NAMALWA (cell line): Measurements from ENCODE around the gene SLCO3A1.

Experiments
- DNase-seq: peaks from one replicate; pipeline ENCODE4 v3.0.0-alpha.2; 2015; ENCODE audit warnings: low spot score

The SLCO3A1 gene

GRCh38 chr15:91940496-91941381 is 87.2 kb downstream of the SLCO3A1 start:
- DNase-seq = no peak

GRCh38 chr15:91941871-91942658 is 88.6 kb downstream of the SLCO3A1 start:
- no peak for DNase-seq

DNA sequence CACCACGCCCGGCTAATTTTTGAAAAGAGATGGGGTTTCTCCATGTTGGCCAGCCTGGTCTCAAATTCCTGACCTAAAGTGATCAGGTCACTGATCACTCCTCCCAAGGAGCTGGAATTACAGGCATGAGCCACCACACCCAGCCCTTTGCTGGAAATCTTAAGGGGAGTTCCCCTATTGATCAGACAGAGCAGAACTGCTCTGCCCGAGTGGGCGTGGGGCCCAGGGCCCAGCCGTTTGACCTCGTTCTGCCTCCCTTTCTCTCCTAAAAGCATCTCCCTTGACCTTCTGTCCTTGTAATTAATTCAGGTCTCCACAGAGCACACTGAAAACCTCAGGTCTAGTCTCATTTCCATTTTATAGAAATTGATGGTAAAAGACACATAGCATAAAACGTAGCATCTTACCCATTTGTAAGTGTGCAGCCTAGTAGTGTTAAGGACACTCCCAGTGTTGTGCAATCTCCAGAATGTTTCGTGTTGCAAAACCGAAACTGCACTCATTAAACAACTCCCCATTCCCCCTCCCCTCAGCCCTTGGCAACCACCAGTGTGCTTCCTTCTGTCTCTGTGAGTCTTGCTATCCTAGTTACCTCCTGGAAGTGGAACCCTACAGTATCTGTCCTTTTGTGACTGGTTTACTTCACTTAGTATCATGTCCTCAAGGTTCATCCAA is 89.3 kb downstream of the SLCO3A1 start:
- peak; percentile 21 for DNase-seq

- no peak for DNase-seq
These were observed 90.8 kb downstream of the SLCO3A1 start for GRCh38 chr15:91944331-91944730.

- no peak for DNase-seq
These were observed 91.9 kb downstream of the SLCO3A1 start for GRCh38 chr15:91945385-91945784.

GRCh38 chr15:91946075-91946474 is 92.6 kb downstream of the SLCO3A1 start:
- no peak for DNase-seq

GRCh38 chr15:91946581-91947292 is 93.2 kb downstream of the SLCO3A1 start:
- no peak for DNase-seq

GRCh38 chr15:91947293-91947679 is 93.8 kb downstream of the SLCO3A1 start:
- DNase-seq = no peak

DNA sequence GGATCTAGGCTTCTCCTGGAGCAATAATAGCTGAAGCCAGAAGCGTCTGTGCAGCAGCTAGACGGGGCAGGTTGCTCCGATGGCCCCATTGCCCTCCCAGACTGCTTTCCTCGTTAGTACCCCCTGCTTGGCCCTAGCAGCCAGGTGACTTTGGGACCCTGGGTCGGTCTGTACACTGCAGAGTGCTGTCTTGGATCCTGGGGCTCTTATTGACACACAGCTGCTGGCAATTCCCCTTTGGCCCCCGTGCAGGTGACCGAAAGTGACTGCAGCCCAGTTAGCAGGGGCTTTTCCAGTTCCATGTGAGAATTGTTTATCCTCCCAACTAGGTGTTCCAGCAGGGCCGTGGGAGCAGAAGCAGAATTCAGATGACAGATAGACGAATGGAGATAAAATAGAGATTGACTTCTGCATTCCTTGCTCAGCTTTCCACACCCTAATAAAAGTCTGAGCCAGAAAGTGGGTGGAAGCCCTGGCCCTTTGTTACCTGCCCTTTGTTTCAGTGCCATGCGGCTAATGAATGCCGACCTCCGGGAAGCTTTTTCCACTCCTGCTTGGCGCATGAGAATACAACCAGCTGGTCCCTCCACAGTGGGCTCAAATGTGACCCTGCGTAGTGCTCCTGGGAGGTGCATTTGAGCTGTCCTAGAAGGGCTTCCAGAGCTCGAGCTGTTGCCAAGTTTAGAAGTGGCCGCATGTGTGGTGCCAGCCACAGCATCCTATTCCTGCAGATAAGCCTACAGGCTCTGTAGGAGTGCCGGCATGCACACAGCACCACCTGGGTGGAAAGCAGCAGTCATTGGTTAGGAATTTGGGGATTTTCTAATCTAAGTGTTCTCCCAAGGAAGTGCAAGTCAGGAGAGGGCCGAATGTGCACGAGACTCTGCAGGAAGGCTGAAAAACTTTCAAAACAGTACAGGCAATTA is 94.4 kb downstream of the SLCO3A1 start:
- DNase-seq = no peak

DNA sequence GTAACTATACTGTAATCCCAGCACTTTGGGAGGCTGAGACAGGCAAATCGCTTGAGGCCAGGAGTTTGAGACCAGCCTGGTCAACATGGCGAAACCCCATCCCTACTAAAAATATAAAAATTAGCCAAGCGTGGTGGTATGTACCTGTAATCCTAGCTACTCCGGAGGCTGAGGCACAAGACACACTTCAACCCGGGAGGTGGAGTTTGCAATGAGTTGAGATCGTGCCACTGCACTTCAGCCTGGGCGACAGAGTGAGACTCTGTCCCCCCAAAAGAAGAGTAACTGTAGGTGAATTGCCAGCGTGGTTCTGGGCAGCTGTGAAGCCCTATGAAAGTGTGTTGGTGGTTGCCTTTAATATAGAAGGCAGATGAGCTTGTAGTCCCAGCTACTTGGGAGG is 95.9 kb downstream of the SLCO3A1 start:
- no peak for DNase-seq

DNA sequence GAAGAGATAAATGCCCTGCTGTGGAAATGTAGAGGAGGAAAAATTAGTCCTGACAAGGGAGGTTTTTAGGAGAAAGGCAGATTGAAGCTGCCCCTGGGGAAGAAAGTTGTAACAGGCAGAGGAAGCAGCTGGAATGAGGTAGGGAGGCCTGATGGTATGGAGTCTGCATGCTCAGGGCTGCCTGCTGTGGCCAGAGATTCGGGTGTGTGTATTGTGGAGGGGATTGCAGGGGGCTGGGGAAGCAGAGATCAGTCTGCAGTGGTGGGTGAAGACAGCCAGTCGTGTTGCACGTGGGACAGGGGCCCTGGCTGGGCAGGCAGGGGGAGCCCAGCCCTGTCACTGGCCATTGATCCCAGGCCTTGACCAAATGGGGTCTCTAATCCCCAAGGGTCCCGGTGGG is 96.5 kb downstream of the SLCO3A1 start:
- no peak for DNase-seq

DNA sequence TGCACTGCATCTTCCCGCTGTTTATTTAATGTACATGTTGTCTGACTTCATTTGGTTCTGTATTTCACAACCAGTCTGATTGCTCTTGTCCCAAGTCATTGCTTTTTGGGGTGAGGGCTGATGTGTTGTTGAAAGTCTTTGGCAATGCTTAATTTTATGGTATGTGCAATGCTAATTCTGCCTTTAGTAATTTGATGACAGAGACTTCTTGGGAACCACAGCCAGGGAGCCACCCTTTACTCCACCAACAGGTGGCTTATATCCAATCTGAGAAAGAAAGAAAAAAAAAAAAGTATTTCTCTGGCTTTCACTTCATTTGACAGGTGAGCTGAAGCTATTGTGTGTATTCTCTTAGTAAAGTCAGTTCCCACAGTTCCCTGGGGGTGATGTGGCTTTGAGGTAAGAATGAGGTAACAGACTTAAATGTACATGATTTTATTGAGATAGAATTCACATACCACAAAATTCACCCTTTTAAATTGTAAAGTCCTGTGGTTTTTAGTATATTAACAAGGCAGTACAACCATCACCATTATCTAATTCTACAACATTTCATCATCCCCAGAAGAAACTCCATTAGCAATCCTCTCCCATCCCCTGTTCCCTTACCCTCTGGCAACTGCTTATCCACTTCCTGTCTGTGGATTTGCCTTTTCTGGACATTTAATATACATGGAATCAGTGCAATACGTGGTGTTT is 97.3 kb downstream of the SLCO3A1 start:
- no peak for DNase-seq

GRCh38 chr15:91952216-91952615 is 98.7 kb downstream of the SLCO3A1 start:
- DNase-seq = no peak

DNA sequence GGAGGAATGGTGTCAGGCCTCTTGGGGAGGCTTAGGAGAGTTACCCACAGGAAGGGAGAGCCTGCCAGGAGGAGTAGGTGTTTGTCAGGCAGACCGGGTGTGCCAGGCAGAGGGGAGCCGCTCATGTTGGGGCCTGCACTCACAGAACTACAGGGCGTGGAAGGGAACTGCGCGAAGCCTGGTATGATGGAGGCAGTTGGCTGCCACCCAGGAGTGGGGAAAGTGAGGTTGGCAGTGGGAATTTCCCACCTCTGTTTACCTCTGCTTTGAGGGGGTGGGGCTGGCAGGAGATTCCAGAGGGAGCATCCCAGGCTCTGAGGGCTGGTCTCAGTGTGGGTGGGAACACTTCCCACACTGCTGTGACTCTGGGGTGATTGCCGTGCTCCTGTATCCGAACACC is 99.9 kb downstream of the SLCO3A1 start:
- DNase-seq = no peak

DNA sequence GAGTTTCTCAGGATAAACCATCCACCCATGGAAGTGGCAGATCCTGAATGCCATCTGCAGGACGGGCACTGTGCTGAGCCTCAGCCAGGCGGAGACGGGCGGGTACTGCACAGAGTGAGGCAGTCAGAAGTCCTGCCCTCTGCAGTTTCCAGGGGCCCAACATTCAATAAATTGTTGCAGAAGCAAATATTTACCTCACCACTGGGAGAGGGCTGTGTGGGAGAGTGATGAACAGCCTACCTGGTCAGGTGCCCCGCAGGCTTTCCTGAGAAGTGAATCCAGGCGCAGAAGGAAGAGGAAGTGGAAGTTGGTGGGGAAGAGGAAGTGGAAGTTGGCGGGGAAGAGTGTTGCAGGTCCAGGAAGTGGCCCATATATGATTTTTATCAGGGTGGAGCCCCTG is 100.8 kb downstream of the SLCO3A1 start:
- DNase-seq = no peak

DNA sequence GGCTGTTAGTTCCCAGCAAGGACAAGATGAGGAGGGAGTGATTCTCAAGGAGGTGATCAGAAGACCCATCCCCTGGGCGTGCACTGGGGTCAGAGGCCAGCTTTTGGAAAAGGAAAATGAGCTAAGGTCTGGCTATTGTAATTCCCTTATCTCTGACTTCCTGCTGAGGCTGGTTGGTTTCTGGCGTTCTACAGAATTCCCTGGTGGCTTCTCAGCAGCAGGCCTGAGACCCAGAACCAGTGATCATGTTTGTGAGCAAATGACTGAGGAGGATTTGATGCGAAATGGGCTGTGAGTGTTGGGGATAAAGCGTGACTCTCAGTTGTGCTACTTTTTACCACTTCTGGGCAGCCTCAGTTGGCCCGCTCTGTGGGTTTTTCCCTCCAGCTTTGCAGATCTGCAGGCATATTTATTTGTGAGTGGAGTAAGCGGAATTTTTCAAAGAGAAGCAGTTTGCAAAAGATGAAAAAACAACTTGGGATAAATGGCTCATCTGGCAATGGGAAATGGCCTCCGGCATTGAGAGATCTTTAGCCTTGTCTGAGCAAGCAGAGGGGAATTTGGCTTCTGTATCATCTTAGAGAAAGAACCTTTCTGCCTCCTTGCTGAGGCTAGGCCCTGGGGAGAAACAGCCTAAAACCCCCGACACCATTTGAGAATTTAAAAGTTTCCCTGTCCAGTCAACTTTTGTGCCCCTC is 102.7 kb downstream of the SLCO3A1 start:
- no peak for DNase-seq

- DNase-seq = no peak
These were observed 107.8 kb downstream of the SLCO3A1 start for GRCh38 chr15:91961357-91961756.

GRCh38 chr15:91963747-91964146 is 110.2 kb downstream of the SLCO3A1 start:
- peak; percentile 12 for DNase-seq

DNA sequence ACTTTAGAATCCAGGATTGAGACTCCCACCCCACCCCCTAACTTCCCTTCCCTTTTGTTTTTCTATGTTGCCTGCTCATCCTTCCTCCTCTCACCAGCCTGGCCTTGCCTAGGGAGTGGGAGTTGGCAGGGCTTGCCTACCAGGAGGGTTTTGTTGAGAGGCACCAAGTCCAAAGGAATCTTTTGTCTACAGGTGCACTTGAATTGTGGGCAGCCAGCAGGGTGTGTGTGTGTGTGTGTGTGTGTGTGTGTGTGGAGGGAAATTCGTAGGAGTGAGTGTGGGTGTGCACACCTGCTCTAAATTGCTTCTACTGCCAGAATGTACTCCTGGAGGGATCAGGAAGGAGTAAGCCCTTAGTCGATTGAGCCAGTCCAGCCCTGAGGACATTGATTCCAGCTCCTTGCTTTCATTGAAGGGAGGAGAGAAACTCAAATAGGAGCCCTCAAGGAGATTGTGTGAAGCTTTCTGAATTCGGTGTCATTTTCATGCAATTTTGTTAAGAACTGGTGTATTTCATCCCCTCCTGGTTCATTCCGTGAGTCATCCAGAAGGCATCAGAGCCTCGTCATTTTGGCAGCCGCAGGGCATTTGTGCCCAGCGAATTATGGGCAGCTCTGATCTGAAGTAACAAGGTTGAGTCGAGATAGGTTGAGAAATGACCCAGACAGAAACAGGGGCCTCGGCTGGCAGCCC is 112.1 kb downstream of the SLCO3A1 start:
- no peak for DNase-seq
